ENCODE data around the gene CEP135.
"Not testable (repeated sequence)": the region's sequence is repeated elsewhere in the genome, so short reads cannot be mapped to it uniquely, and the experiment has no call there.

CEP135 gene

GRCh38 chr4:55948726-55949481 lies at the start of gene CEP135:
TSS of gene CEP135 (plus strand) at chr4:55948945. CDS start at chr4:55952131, 3,186 bp downstream.
- peak; percentile 79 for DNase-seq (ENCODE audit: low read depth, low spot score)

GRCh38 chr4:55902677-55903076 lies 46.1 kb upstream of the CEP135 start:
- no peak for DNase-seq (ENCODE audit: low read depth, low spot score)

- no peak for DNase-seq (ENCODE audit: low read depth, low spot score)
Observed at GRCh38 chr4:55903577-55903976, 45.2 kb upstream of the CEP135 start.

- DNase-seq (ENCODE audit: low read depth, low spot score), result no peak
Observed at GRCh38 chr4:55904576-55904975, 44.2 kb upstream of the CEP135 start.

GRCh38 chr4:55906323-55906722 lies 42.4 kb upstream of the CEP135 start:
- DNase-seq (ENCODE audit: low read depth, low spot score), result no peak

DNA sequence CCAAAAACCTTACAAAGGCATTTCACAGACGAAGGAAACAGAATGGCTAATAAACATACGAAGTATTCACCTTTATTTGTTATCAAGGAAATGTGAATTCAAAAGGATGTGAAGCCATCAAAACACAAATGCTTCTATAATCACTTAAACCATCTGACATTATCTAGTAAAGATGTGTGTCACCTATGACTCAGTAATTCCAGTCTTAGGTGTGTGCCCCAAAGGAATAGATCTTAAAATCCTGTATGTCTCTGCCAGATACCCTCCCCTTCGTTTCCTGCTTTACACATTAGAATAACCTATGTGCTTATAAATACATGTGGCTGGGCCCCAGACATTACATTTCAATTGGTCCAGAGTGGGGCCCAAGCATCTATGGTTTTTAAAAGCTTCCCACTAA lies 41.8 kb upstream of the CEP135 start:
- no peak for DNase-seq (ENCODE audit: low read depth, low spot score)

DNA sequence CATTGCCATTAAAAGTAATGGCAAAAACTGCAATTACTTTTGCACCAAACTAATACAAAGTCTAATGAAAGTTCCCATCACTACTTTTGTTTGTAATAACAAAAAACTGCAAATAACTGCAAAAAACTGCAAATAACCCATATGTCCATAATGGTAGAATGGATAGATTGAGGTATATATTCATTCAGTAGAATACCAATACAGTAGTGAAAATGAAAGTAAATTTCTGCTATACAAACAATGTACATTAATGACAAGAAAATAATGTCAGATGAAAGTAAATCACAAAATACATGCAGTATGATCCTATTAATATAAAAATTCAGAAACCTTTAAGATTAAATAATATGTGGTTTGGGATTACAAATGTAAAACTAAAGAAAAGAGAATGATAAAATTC lies 41.3 kb upstream of the CEP135 start:
- no peak for DNase-seq (ENCODE audit: low read depth, low spot score)

GRCh38 chr4:55910140-55910539 lies 38.6 kb upstream of the CEP135 start:
- DNase-seq (ENCODE audit: low read depth, low spot score), result no peak

- DNase-seq (ENCODE audit: low read depth, low spot score), result no peak
Observed at GRCh38 chr4:55912249-55912648, 36.5 kb upstream of the CEP135 start.

- no peak for DNase-seq (ENCODE audit: low read depth, low spot score)
Observed at GRCh38 chr4:55920571-55920970, 28.2 kb upstream of the CEP135 start.

DNA sequence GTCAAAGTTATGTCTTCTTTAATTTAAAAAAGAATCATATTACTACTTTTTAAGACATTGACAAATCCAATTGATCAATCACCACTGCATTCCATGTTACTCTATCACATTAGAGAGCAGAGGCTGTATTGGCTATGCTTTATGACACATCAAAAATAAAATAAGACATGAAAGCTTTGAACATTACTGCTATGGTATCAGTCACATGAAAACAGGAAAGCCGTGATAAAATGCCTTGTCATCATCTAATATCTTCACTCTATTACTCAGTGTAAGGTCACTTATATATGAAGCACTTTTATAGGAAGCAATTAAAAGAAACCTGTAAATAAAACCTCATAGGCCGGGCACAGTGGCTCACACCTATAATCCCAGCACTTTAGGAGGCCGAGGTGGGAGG lies 27.7 kb upstream of the CEP135 start:
- DNase-seq (ENCODE audit: low read depth, low spot score), result no peak

- DNase-seq (ENCODE audit: low read depth, low spot score), result no peak
Observed at GRCh38 chr4:55925241-55925640, 23.5 kb upstream of the CEP135 start.

- DNase-seq (ENCODE audit: low read depth, low spot score), result no peak
Observed at GRCh38 chr4:55926610-55927009, 22.1 kb upstream of the CEP135 start.

DNA sequence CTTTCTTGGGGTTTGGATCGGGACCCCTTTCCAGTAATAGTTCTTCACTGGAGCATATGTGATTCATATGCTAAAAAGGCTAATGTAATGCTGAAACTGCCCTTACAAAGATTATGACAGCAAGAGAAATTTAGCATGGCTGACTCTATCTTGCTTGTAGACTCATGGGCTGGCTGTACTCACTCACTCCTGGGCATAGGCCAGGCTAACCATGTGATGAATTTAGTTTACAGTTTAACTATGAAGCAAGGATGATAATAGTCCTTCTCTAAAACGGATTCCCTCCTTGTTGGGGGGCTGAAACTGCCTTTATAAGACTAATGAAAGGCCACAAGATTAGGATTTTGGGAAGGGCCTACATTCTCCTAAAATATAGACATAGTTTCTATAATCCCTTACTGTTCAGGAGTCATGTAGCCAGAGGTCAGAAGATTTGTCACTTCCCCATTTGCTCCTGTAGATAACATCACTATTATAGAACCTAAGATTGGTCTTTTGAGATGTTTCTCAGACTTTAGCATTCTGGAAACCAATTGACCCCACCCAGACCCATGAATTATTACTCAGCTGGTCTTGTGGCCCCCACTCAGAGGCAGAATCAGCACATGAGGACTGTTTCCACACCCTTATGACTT lies 20.8 kb upstream of the CEP135 start:
- DNase-seq (ENCODE audit: low read depth, low spot score), result no peak

- DNase-seq (ENCODE audit: low read depth, low spot score), result no peak
Observed at GRCh38 chr4:55928846-55929245, 19.9 kb upstream of the CEP135 start.

GRCh38 chr4:55931043-55931442 lies 17.7 kb upstream of the CEP135 start:
- no peak for DNase-seq (ENCODE audit: low read depth, low spot score)

DNA sequence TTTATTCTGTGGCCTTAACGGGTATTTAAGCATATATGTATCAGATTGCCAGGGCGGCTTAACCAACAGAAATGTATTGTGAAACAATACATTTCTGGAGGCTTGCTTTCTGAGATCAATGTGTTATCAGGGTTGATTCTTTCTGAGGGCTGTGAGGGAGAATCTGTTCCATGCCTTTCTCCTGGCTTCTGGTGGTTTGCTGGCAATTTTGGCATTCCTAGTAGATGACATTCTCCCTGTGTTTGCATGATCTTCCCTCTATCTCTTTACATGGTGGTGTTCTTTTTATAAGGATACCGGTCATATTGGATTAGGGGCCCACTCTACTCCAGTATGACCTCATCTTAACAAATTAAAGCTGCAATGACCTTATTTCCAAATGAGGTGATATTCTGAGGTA lies 16.9 kb upstream of the CEP135 start:
- DNase-seq (ENCODE audit: low read depth, low spot score), result no peak

DNA sequence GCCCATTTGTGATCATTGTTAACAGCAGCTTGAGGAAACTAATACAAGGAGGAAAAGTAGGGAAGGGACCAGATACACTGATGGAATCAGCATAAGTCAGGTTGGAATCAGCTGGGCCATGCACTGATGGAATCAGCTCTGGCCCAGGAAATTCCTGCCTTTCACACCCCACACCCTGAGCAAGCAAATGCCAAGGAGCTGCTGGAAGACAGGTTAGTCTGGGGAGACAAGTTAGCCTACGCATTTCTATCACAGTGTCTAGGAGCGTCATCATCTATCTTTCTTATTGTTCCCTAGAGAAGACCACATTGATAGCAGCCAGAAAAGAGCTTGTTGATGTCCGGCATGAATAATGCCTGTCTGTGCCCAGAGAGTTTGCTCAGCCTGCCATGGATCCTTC lies 16.2 kb upstream of the CEP135 start:
- DNase-seq (ENCODE audit: low read depth, low spot score), result no peak

DNA sequence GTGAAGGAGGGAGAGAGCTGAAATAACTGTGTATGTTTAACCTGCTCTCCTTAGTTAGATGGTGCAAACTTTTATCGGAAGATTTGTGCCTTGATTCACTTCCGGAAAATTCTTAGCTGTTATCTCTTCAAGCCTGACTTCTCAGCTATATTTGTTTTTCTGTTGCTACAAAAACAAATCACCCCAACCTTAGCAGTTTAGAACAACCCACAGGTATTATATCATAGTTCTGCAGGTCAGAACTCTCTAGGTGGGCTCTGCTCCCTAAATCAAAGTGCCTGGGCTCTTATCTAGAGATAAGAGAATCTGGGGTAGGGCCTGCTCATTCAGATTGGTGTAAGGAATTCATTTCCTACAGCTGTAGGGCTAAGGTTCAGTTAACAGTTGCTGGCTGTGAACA lies 15.1 kb upstream of the CEP135 start:
- DNase-seq (ENCODE audit: low read depth, low spot score), result no peak

GRCh38 chr4:55935907-55936306 lies 12.8 kb upstream of the CEP135 start:
- not testable (repeated sequence) for DNase-seq (ENCODE audit: low read depth, low spot score)

GRCh38 chr4:55938481-55938880 lies 10.3 kb upstream of the CEP135 start:
- no peak for DNase-seq (ENCODE audit: low read depth, low spot score)

GRCh38 chr4:55939421-55939820 lies 9.3 kb upstream of the CEP135 start:
- no peak for DNase-seq (ENCODE audit: low read depth, low spot score)

- DNase-seq (ENCODE audit: low read depth, low spot score), result no peak
Observed at GRCh38 chr4:55941881-55942396, 6.8 kb upstream of the CEP135 start.

All from activated naive CD8-positive, alpha-beta T cell treated with anti-CD3 and anti-CD28 coated beads, Interleukin-2, amount 50 U/mL, for 16 hours (primary cell).